NCI-H226 (cell line): Measurements from ENCODE around the gene PCSK6.
"Not testable (repeated sequence)": the region's sequence is repeated elsewhere in the genome, so short reads cannot be mapped to it uniquely, and the experiment has no call there.

Source experiments
- DNase-seq: peaks from one replicate; pipeline ENCODE4 v3.0.0-alpha.2; 2015

The PCSK6 gene

DNA sequence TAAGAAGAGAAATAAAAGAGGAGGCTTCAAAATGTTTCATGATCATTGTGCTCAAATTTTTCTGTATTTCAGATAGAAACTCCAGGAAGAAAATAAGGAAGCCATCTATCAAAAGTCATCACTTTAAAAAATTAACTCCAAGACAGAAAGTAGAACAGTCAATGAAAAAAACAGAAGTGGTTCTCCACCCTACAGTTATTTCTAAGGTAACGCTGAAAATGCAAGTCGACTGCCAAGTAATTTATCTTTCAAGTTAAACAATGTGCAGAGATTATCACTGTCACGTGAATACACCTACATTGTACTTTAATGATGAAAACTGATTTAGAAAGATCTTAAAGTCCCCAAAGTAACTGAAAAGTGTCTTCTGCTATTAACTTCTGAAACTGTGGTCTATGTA is 115.9 kb downstream of the PCSK6 start:
- no peak for DNase-seq

DNA sequence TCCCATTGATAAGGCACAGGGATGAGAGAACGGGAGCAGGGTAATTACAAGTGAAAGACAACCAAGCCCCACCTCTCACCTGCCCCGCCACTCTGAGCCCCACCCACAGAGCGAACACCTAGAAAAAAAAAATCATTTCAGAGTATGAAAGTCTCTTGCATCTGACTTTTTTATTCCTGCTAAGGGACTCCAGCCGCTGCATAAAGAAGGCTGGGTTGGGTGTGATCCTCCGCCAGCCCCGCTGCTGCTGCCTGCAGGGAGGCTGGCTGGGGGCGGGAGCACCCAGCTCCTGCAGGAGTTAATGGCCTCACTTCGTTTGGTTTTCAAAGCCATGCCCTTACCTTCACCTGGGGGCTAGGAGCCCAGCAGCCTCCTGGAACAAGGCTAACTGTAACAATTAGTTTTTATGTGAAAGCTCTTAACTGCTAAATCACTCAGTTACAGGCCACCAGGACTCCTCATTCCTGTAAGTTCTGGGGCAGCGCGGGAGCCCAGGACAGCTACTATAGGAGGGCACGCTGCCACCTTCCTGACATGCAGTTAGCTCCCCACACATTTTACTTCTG is 116.5 kb downstream of the PCSK6 start:
- no peak for DNase-seq

GRCh38 chr15:101372149-101372577 is 117.3 kb downstream of the PCSK6 start:
- no peak for DNase-seq

DNA sequence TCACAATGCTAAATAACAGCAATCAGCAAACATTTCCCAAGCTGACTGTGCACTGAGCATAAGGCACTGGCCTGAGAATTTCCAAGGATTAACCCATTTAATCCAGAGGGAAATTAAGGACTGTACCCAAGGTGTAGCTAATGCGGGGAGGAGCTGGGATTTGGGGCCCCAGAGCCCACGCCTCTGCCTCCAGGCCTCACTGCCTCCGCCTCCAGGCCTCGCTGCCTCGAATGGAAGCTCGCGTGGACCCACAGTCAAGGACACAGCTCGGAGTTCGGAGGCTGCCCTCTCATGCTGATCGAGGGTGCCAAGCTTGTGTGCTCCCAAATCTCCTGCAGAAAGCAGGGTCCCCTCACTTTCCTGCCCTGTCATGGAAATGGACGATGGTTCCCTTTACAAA is 118.0 kb downstream of the PCSK6 start:
- no peak for DNase-seq

DNA sequence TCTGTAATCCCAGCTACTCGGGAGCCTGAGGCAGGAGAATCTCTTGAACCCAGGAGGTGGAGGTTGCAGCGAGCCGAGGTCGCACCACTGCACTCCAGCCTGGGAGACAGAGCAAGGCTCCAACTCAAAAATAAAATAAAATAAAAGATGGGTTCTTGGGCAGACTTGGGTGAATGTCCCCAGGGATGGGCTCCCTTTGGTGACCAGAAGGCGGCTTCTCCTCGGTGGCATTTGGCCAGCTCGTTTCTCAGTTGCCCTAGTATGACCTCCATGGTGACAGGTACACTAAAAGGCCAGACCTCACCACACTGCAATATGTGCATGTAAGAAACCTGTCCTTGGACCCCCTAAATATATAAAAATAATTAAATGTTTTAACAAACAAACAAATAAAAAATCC is 118.4 kb downstream of the PCSK6 start:
- no peak for DNase-seq

DNA sequence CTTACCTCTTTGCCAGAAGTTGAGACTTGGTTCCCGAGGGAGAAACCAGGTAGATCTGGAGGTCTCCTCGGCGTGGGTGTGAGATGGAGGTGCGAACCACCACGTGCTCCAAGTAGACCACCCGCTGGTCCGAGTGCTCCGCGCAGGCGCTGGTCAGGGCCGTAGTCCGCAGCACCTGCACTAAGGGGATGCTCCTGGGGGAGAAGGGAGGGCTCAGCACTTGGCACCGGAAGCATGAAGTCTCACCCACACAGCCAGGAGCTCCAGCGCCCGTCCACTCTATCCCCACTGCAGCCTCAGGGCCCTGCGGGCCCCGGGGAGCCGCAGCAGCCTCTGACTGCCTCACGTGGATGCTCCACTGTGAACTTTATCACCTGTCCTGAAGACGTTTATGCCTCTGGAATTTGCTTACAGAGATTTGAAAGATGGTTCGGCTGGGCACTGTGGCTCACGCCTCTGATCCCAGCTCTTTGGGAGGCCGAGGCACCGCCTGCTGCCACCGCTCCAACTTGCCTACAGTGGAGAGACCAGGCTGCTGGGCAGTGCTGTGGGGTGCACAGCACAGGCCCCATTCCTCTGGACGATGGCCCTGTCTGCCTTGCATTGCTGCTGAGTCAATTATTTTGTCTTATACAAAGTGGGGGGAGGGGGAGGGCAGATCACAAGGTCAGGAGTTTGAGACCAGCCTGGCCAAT is 119.0 kb downstream of the PCSK6 start:
- no peak for DNase-seq

DNA sequence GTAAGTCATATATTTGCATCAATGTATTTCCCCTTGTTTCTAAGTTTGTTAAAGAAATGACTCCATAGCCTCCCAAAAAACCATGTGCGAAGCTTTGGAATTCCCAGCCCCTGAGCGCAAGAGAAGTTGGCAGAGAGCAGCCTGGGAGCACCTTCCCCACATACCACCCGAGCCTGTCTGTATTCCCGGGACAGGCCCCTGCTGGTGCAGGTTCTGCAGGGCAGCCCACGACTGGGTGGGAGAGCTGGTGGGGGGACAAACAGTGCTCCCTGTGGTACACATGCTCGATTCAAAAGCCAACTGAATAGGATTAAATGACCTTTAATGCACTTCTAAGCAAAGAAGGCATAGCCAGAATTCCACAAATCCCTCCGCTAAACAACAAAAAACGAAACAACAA is 119.8 kb downstream of the PCSK6 start:
- no peak for DNase-seq

- DNase-seq, result no peak
Measured at GRCh38 chr15:101368861-101369642, 120.5 kb downstream of the PCSK6 start.

- DNase-seq, result no peak
Measured at GRCh38 chr15:101368086-101368780, 121.3 kb downstream of the PCSK6 start.

DNA sequence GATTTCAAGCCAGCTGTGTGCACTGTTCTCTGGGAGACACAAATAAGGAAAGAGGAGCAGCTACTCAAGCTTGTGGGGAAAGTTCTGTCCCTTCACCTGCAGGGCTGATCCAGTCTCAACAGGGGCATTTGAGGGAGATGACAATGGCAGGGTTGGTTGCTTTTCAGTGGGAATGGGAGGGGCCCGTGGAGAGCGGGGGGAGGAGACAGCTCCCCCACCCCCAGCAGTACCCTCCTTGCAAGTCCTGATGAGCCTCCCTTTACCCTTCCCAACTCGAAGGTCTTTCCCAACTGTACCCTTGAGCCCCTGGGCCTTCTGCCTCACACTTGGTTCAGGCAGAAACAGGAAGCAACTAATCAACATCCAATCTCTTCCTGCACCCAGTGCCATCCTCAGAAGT is 122.7 kb downstream of the PCSK6 start:
- no peak for DNase-seq

- DNase-seq, result no peak
Measured at GRCh38 chr15:101362986-101363566, 126.4 kb downstream of the PCSK6 start.

DNA sequence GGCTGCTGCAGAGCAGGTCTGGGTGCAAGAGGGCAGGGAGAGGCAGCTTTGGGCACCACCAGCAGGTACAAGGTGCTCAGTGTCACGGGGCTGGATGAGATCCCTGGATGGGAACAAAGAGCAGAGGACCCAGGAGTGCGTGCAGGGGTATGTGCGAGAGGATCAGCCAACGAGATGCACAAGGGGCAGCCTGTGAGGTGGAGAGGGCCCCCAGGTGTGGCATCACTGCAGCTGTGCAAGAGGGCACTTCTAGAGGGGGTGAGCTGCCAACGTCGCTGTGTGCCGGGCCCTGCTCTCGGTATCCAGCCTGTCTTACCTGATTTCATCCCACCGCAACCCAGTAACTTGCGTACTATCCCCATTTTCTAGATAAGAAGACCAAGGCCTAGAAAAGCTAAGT is 127.1 kb downstream of the PCSK6 start:
- DNase-seq, result no peak

- DNase-seq, result no peak
Measured at GRCh38 chr15:101361418-101361817, 128.1 kb downstream of the PCSK6 start.

GRCh38 chr15:101359365-101359947 is 130.1 kb downstream of the PCSK6 start:
- DNase-seq, result no peak

DNA sequence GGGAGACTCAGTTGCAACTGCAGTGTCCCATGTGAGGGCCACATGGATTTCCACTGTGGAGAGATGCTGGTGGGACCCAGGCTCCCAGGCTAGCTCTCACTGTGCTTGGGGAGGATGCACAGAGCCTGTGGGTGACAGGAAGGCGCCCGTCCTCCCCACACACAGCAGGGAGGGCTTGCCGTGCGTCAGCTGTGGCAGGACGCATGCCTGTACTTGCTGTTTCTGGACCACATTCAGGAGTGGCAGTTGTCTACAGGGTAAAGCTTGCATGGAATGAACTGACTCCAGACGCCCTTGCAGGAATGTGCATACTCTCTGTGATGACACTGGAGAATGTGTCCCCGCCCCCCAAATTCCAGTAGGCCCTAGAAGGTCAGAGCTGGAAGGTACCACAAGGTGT is 130.6 kb downstream of the PCSK6 start:
- DNase-seq, result no peak

GRCh38 chr15:101357885-101358284 is 131.6 kb downstream of the PCSK6 start:
- DNase-seq, result no peak

- no peak for DNase-seq
Measured at GRCh38 chr15:101357333-101357732, 132.2 kb downstream of the PCSK6 start.

DNA sequence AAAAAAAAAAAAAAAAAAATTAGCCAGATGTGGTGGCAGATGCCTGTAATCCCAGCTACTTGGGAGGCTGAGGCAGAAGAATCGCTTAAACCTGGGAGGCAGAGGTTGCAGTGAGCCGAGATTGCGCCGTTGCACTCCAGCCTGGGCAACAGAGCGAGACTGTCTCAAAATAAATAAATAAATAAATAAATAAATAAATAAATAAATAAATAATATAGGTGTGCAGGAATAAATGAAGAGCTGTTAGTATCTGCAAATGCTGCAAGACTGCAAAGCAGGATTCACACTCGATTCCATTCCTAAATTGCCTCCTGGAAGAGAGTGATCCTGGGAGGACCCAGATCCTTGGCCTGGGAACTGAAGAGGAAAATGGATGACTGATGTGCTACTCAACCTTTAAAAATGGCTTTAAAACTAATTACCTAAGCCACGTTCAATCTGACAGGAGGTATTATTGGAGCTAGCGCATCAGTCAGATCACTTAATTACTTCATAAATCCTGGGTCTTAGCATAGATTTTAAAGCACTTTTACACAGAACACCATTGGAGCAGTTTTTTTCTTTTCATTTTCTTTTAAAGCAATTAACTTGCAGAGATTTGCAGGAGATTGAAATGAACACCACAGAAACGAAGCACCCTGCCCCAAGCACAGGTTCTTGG is 132.9 kb downstream of the PCSK6 start:
- not testable (repeated sequence) for DNase-seq

DNA sequence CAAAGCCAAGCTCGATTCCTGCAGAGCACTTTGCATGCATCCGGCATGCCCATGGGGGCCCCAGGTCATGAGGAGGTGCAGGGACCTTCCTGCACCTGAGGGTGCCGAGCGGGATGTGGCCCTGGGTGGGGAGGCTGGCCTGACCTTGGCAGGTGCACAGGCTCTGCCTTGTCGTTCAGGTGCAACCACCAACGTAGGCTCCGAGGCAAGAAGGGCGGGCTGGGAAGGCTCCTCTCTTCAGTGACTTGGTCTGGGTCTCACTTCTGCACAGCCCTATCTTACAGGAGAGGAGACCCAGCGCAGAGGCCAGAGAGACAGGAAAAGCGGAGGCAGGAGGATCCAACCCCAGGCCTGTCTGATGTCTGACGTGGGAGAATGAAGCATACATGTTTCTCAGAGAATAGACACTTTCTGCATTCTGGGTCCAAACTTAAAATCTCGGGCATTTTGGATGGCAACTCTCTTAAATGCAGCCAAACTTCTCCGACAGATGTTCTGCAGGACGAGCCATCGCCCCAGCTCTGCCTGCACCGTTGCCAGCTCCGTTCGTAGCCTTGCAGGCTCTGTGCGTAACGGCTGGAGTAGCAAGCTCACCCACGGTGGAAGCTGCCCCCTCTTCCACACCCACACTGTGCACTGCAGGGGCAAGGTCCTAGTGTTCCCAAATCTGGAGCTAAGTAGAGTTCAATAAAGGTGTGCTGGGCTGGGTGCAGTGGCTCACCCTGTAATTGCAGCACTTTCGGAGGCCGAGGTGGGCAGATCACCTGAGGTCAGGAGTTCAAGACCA is 133.6 kb downstream of the PCSK6 start:
- no peak for DNase-seq

DNA sequence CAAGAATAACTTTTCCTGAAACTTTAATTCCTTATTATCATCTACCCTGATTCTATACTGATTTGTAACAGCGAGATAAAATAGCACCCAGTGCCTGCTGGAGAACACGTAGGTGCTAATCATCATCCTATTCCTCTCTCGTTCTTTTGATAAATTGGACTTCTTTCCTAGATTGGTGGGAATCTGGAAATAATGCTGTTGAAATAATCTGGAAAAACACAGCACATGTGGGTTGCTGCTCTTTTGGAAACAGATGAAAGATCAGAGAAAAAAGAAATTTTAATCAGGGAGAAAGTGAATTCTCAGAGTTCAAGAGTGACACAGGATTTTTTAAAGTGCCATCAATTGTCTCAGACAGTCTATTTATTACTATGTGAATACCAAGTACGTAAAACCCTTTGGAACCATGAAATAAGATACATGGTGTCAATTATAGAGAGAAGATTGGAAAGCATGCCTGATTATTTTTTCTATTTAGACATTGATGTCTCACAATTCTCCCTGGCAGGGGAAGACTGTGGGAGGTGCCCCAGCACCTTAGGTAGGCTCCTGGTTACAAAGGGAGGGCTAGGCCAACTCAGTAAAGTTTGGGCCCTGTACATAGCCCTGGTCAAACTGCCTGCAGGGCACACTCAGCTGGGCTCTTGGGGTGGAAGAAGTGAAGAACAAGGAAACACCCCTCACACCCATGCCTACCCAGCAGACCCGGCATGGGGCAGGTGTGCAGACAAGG is 134.4 kb downstream of the PCSK6 start:
- DNase-seq, result no peak

GRCh38 chr15:101353240-101353639 is 136.3 kb downstream of the PCSK6 start:
- DNase-seq, result no peak
